Ishikawa (cell line): ENCODE measurements around the gene SLFN14.

ENCODE experiments used
- CEBPB ChIP-seq: IDR thresholded peaks from 2 replicates; pipeline ENCODE4 v1.6.1; 2012
- CREB1 ChIP-seq: IDR thresholded peaks from 2 replicates; pipeline ENCODE4 v1.6.1; 2012; ENCODE audit warnings: low read depth
- EGR1 ChIP-seq: IDR thresholded peaks from 2 replicates; pipeline ENCODE4 v1.6.1; 2012
- EP300 ChIP-seq: IDR thresholded peaks from 2 replicates; pipeline ENCODE4 v1.6.1; 2012; ENCODE audit warnings: borderline replicate concordance
- FOXM1 ChIP-seq: IDR thresholded peaks from 2 replicates; pipeline ENCODE4 v1.6.1; 2012; ENCODE audit warnings: low read depth, borderline replicate concordance
- NFIC ChIP-seq: IDR thresholded peaks from 2 replicates; pipeline ENCODE4 v1.6.1; 2012
- RAD21 ChIP-seq: IDR thresholded peaks from 2 replicates; pipeline ENCODE4 v1.6.1; 2012; ENCODE audit warnings: low read depth
- TAF1 ChIP-seq: IDR thresholded peaks from 2 replicates; pipeline ENCODE4 v1.6.1; 2012; ENCODE audit warnings: low read depth, mild to moderate bottlenecking
- TCF12 ChIP-seq: IDR thresholded peaks from 2 replicates; pipeline ENCODE4 v1.6.1; 2012; ENCODE audit warnings: low read depth
- TEAD4 ChIP-seq: IDR thresholded peaks from 2 replicates; pipeline ENCODE4 v1.6.1; 2012
- YY1 ChIP-seq: IDR thresholded peaks from 2 replicates; pipeline ENCODE4 v1.6.1; 2012; ENCODE audit warnings: low read depth
- ZBTB7A ChIP-seq: IDR thresholded peaks from 2 replicates; pipeline ENCODE4 v1.6.1; 2012; ENCODE audit warnings: low read depth
- TF ChIP-seq, protein P1 (sequence below): IDR thresholded peaks from 2 replicates; pipeline ENCODE4 v1.6.1; 2012; ENCODE audit warnings: low read depth, mild to moderate bottlenecking
- TF ChIP-seq, protein P2 (sequence below): IDR thresholded peaks from 2 replicates; pipeline ENCODE4 v1.6.1; 2012
- TF ChIP-seq, protein P3 (sequence below): IDR thresholded peaks from 2 replicates; pipeline ENCODE4 v1.6.1; 2012

The SLFN14 gene

DNA sequence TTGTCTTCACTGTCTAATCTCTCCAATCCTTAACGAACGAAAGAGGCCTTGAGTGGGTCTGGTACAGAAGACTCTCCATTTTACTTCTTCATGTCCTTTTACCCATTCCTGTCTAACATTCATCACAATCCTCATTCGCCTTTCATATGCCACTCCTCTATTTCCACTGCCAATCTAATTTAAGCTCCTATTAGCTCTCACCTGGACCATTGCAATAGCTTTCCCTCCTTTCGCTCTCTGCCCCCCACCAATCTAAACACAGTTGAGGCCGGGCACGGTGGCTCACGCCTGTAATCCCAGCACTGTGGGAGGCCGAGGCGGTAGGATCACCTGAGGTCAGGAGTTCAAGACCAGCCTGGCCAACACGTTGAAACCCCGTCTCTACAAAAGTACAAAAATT, 6.3 kb upstream of the SLFN14 start:
- TF ChIP-seq TCF12 = no peak
- TF ChIP-seq TAF1 = no peak
- TF ChIP-seq, protein P1, sequence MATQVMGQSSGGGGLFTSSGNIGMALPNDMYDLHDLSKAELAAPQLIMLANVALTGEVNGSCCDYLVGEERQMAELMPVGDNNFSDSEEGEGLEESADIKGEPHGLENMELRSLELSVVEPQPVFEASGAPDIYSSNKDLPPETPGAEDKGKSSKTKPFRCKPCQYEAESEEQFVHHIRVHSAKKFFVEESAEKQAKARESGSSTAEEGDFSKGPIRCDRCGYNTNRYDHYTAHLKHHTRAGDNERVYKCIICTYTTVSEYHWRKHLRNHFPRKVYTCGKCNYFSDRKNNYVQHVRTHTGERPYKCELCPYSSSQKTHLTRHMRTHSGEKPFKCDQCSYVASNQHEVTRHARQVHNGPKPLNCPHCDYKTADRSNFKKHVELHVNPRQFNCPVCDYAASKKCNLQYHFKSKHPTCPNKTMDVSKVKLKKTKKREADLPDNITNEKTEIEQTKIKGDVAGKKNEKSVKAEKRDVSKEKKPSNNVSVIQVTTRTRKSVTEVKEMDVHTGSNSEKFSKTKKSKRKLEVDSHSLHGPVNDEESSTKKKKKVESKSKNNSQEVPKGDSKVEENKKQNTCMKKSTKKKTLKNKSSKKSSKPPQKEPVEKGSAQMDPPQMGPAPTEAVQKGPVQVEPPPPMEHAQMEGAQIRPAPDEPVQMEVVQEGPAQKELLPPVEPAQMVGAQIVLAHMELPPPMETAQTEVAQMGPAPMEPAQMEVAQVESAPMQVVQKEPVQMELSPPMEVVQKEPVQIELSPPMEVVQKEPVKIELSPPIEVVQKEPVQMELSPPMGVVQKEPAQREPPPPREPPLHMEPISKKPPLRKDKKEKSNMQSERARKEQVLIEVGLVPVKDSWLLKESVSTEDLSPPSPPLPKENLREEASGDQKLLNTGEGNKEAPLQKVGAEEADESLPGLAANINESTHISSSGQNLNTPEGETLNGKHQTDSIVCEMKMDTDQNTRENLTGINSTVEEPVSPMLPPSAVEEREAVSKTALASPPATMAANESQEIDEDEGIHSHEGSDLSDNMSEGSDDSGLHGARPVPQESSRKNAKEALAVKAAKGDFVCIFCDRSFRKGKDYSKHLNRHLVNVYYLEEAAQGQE = no peak
- TF ChIP-seq CREB1 = no peak
- TF ChIP-seq TEAD4 = no peak
- no peak for TF ChIP-seq FOXM1

DNA sequence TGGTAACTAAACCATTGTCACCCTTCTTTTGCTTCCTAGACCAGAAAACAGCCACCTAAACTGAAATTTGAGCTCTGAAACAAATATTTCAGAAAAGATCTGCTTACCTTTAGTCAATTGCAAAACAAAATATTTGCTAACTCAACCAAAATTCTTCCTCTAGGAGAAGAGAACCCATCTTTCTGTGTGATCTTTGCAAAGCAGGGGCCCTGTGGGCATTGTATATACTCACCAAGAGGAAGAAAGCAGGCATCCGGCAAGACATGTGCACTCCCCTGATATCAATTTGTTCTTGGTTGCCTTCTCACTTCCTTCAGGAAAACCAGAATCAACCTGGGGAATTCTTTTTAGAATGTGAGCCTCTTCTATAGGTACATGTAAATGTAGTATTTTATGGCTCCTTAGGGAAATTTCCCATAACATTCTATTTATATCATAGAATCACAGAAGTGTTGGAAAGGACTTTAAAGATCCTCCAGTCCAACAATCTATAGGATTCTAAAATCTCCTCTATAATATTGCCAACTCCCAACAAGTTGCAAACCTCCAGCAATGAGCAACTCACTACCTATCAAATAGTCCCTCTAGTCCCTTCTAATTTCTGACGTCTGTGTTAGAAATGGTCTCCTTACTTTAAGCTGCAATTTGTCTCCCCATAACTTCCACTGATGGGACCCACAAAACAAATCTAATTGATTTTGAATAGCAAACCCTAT, 966 bp downstream of the SLFN14 start:
- TF ChIP-seq FOXM1 (no peak), NFIC (no peak), YY1 (no peak), TCF12 (no peak), EP300 (no peak)
- TF ChIP-seq, protein P1 = no peak

DNA sequence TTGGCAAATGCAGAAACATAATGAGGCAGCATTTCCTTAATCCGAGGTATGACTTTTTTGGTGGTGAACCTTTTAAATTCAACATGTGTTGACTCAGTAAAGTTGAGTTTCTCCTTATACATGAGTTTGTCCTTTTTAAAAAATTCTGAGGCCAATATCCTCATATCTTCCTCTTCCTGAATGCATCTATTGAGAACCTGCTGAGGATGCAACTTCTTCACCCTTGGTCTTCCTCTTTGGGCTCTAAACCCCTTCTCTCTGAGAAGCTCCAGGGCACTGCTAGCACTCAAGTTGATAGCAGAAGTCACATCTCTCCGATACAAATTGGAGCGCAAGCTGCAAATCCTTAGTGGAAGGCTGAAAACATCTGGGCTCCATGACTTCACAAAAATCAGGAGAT, 3.3 kb downstream of the SLFN14 start:
- no peak for TF ChIP-seq ZBTB7A
- no peak for TF ChIP-seq TAF1
- TF ChIP-seq EP300 = no peak
- no peak for TF ChIP-seq CEBPB

DNA sequence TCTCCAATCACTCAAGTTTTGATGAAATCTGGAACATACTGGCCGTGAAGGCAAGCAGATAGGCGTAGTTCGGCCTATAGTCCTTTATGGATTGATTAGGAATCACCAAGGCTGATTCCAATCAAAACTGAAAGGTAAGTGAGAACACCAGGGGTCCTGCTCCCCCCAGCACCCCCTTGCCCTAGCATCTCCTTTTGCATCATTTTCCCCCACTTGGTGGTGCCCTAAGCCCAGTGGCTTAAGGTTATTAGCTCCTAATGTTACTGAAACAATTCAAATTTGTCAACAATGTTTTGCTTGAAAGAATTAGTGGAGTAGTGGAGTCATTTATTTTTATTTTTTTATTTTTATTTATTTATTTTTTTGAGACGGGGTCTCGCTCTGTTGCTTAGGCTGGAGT, 4.9 kb downstream of the SLFN14 start:
- TF ChIP-seq ZBTB7A = no peak
- TF ChIP-seq RAD21 = 0 out of 2 replicates have a peak, but pooled peaks have one; percentile 15
- TF ChIP-seq TAF1 = no peak
- TF ChIP-seq CEBPB = no peak
- no peak for TF ChIP-seq TEAD4

DNA sequence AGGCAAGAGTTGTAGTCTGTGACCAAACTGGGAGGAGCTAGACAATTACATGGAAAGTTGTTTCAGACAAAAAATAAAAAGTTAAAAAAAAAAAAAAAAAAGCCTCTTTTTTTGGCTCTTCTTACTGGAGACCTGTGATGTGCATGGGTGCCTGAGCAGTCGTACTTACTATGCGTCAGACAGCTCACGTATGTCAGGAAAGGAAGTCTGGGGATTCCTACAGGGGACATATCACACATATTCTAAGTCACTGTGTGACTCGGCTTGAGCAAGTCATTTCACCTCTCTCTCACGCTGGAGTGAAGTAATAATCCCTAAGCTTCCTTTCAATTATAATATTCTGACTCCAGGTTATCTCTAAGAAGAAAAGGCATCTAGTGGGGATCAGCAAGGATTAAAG, 6.0 kb downstream of the SLFN14 start:
- TF ChIP-seq, protein P2, sequence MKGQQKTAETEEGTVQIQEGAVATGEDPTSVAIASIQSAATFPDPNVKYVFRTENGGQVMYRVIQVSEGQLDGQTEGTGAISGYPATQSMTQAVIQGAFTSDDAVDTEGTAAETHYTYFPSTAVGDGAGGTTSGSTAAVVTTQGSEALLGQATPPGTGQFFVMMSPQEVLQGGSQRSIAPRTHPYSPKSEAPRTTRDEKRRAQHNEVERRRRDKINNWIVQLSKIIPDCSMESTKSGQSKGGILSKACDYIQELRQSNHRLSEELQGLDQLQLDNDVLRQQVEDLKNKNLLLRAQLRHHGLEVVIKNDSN = no peak
- TF ChIP-seq FOXM1 = no peak

DNA sequence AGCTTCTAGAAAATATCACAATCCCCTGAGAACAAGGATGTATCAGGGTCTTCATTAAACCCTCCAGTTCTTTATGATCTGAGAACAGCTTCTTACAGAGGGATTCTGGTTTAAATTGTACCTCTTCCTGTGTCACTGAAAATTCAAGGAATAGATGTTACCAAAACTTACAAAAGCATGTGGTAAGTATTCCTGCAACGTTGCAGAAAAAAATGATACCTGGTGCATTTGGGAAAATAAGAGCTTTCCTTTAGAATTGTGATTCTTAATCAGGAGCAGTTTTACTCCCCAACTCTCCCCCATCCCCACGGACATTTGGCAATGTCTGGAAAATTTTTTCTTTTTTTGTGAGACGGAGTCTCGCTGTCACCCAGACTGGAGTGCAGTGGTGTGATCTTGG, 7.3 kb downstream of the SLFN14 start:
- TF ChIP-seq, protein P3, sequence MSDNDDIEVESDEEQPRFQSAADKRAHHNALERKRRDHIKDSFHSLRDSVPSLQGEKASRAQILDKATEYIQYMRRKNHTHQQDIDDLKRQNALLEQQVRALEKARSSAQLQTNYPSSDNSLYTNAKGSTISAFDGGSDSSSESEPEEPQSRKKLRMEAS = no peak
- TF ChIP-seq TEAD4 (no peak), NFIC (no peak), TCF12 (no peak), EGR1 (no peak), RAD21 (no peak), EP300 (no peak), CEBPB (no peak), CREB1 (no peak), TAF1 (no peak), ZBTB7A (no peak), YY1 (no peak)
- TF ChIP-seq, protein P1 = no peak

DNA sequence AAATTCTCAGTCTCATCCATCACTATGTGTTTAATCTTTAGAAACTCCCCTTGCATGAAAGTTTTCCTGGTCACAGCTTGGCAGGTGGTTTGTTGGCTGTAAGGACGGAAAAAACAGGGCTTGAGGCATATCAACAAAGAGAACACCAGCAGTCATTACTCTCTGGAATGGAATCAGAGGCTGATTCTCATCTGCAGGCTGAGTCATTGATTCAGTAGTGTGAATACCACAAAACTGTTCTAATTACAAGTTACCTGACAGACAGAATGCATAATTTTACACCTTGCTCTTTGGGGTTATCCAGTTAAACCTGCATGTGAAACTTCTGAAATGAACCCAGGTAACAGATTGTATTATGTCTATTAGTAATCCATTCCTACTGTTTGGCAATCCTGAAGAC, 11.6 kb downstream of the SLFN14 start:
- TF ChIP-seq TCF12 = no peak
- no peak for TF ChIP-seq EP300
- TF ChIP-seq FOXM1 = no peak
- TF ChIP-seq CREB1 = no peak
- no peak for TF ChIP-seq RAD21
- TF ChIP-seq, protein P1 = no peak
- no peak for TF ChIP-seq TEAD4
- TF ChIP-seq EGR1 = no peak
- no peak for TF ChIP-seq TAF1
- TF ChIP-seq, protein P3 = no peak
- TF ChIP-seq CEBPB = no peak
- TF ChIP-seq YY1 = no peak
- TF ChIP-seq NFIC = no peak
- no peak for TF ChIP-seq ZBTB7A
- TF ChIP-seq, protein P2 = no peak
